ENCODE results near the gene ARMC2.
"Not testable (repeated sequence)": the region's sequence is repeated elsewhere in the genome, so short reads cannot be mapped to it uniquely, and the experiment has no call there.

Gene ARMC2

DNA sequence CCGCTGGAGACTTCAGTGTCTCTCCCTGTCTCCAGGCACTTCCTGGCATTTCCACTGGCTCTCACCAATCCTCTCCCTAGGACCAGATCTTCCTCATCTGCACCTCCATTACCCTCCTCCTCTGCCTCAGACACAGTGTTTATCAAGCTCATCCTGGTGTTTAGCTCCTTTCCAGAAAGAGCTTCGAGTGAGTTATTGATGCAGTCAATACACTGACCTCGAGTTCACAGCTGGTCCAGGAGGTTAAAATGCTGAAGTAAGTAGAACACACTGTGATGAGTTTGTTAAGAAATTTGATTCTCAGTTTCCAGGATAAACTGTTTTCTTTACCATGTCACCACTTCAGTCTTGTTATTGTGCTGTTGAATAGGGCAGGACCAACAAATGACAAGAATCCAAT, 42.1 kb upstream of the ARMC2 start:
- H3K4me1 ChIP-seq: no peaks in the 10 kb centered on the region
- H3K27me3 ChIP-seq: no peaks in the 10 kb centered on the region
- H3K27ac ChIP-seq: no peak overlapping the region
- H3K9ac ChIP-seq: no peak overlapping the region
- no peak overlapping the region for H3K4me3 ChIP-seq
- no peaks in the 10 kb centered on the region for H3K36me3 ChIP-seq
- no peaks in the 10 kb centered on the region for H3K9me3 ChIP-seq
- no peak for TF ChIP-seq Cebpa-rat (IDR thresholded peaks at IDR 0.05)
- H3K4me2 ChIP-seq: no peak overlapping the region
- H4K20me1 ChIP-seq: no peaks in the 10 kb centered on the region

- no peak for TF ChIP-seq Cebpa-rat (IDR thresholded peaks at IDR 0.05)
- Histone ChIP-seq H3K36me3 (no peaks in the 10 kb centered on the region), H3K4me2 (no peak overlapping the region)
Measured at GRCh38 chr6:108806665-108807064, 41.6 kb upstream of the ARMC2 start.

DNA sequence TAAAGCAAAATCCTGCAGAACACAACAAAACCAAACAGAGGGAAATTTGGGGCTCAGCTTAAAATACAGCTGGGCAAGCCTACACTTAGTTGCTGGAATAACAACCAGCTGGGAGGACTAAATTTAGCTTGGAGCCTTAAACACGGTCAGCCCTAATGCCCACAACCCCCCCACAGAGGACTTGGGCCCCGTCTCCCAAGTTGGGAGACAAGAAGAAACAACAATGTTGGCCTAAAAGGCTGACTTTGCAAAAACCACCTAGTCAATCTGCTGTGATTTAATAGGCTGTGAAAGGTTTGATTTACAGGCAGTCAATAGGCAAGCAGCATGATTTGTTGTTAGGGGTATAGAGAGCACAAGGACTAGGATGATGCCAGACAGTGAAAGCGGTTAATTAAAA, 40.3 kb upstream of the ARMC2 start:
- TF ChIP-seq Cebpa-rat (IDR thresholded peaks at IDR 0.05): no peak
- H3K27me3 ChIP-seq: no peaks in the 10 kb centered on the region

More at GRCh38 chr6:108806665-108807064, 41.6 kb upstream of the ARMC2 start:
- no peak overlapping the region for H3K27ac ChIP-seq
- no peak overlapping the region for H3K4me3 ChIP-seq
- no peaks in the 10 kb centered on the region for H3K27me3 ChIP-seq
- no peaks in the 10 kb centered on the region for H3K9me3 ChIP-seq
- H3K9ac ChIP-seq: no peak overlapping the region
- H4K20me1 ChIP-seq: no peaks in the 10 kb centered on the region
- no peaks in the 10 kb centered on the region for H3K4me1 ChIP-seq

GRCh38 chr6:108809211-108809610, 39.0 kb upstream of the ARMC2 start:
- TF ChIP-seq Cebpa-rat (IDR thresholded peaks at IDR 0.05): no peak
- H4K20me1 ChIP-seq: no peaks in the 10 kb centered on the region
- H3K4me1 ChIP-seq: no peaks in the 10 kb centered on the region
- no peak overlapping the region for H3K4me2 ChIP-seq
- H3K9me3 ChIP-seq: peaks cover 3% of the 10 kb centered on the region; the same call in 1 of the 2 replicates
- H3K9ac ChIP-seq: no peak overlapping the region
- no peak overlapping the region for H3K27ac ChIP-seq
- no peaks in the 10 kb centered on the region for H3K36me3 ChIP-seq
- H3K4me3 ChIP-seq: no peak overlapping the region
- no peaks in the 10 kb centered on the region for H3K27me3 ChIP-seq

More for the DNA sequence above, 40.3 kb upstream of the ARMC2 start:
- Histone ChIP-seq H3K27ac (no peak overlapping the region), H3K36me3 (no peaks in the 10 kb centered on the region), H3K9ac (no peak overlapping the region), H4K20me1 (no peaks in the 10 kb centered on the region), H3K9me3 (no peaks in the 10 kb centered on the region; the same call in 1 of the 2 replicates), H3K4me1 (no peaks in the 10 kb centered on the region), H3K4me2 (no peak overlapping the region), H3K4me3 (no peak overlapping the region)

DNA sequence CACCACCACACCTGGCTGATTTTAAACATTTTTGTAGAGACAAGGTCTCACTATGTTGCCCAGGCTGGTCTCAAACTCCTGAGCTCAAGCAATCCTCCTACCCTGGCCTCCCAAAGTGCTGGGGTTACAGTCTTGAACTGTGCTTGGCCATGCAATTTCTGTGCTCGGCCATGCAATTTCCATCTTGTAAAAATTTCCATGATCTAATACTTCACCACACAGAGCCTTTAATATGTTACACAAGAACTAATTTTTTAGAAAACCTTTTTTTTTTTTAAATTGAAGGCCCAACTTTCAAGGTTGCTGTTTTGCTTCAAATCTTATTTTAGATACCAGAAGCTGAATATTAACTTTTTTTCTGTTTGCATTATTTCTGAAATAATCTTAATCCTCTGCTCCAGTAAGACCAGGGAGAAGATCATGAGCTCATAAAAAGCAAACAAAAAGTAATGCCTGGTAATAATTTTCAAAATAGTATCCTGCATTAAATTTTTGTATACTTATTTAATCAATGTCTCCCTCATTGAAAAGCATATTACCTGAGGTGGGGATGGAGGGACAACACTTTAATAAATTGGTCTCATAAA, 38.1 kb upstream of the ARMC2 start:
- no peak overlapping the region for H3K9ac ChIP-seq
- H3K27me3 ChIP-seq: no peaks in the 10 kb centered on the region
- H4K20me1 ChIP-seq: no peaks in the 10 kb centered on the region
- no peak overlapping the region for H3K4me2 ChIP-seq
- peaks cover 3% of the 10 kb centered on the region; the same call in 1 of the 2 replicates for H3K9me3 ChIP-seq
- no peaks in the 10 kb centered on the region for H3K36me3 ChIP-seq
- no peak overlapping the region for H3K27ac ChIP-seq
- H3K4me1 ChIP-seq: no peaks in the 10 kb centered on the region
- H3K4me3 ChIP-seq: no peak overlapping the region
- no peak for TF ChIP-seq Cebpa-rat (IDR thresholded peaks at IDR 0.05)

DNA sequence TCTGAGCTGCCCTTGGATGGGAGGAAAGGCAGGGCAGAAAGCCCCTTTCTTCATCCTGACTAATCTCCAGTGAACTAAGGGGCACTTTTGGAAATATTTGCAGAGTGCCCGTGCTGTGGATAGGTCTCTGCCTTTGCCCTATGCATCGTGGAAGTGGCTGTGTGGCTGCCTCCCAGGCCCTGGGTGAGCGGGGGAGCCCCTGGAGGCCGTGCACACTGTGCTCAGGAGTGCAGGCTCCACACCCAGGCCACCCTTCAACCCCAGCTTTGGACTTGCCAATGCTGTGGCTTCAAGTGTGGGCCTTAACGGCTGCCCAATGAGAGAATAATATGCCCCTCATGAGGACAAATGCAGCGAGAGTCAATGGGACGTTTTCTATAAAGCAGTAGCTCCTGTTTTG, 36.7 kb upstream of the ARMC2 start:
- no peaks in the 10 kb centered on the region for H3K36me3 ChIP-seq
- H3K9ac ChIP-seq: no peak overlapping the region
- no peak overlapping the region for H3K4me3 ChIP-seq
- peaks cover 5% of the 10 kb centered on the region; the same call in 1 of the 2 replicates for H3K9me3 ChIP-seq
- no peak overlapping the region for H3K27ac ChIP-seq
- H3K4me1 ChIP-seq: no peaks in the 10 kb centered on the region
- no peaks in the 10 kb centered on the region for H3K27me3 ChIP-seq
- no peaks in the 10 kb centered on the region for H4K20me1 ChIP-seq
- H3K4me2 ChIP-seq: no peak overlapping the region
- TF ChIP-seq Cebpa-rat (IDR thresholded peaks at IDR 0.05): no peak

DNA sequence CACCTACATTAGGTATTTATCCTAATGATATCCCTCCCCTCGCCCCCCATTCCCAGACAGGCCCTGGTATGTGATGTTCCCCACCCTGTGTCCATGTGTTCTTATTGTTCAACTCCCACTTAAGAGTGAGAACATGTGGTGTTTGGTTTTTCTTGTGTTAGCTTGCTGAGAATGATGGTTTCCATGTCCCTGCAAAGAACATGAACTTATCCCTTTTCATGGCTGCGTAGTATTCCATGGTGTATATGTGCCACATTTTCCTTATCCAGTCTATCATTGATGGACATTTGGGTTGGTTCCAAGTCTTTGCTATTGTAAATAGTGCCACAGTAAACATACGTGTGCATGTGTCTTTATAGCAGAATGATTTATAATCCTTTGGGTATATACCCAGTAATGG, 35.0 kb upstream of the ARMC2 start:
- not testable (repeated sequence) for H3K4me1 ChIP-seq, H3K27ac ChIP-seq, H3K27me3 ChIP-seq, H3K4me3 ChIP-seq, H3K9ac ChIP-seq, H3K36me3 ChIP-seq, H4K20me1 ChIP-seq, H3K4me2 ChIP-seq
- H3K9me3 ChIP-seq: peaks cover 22% of the 10 kb centered on the region

- not testable (repeated sequence) for H3K4me2 ChIP-seq, H3K27ac ChIP-seq, H3K36me3 ChIP-seq, H3K27me3 ChIP-seq, H3K4me3 ChIP-seq, H3K4me1 ChIP-seq, H3K9ac ChIP-seq, H4K20me1 ChIP-seq
- H3K9me3 ChIP-seq: peaks cover 35% of the 10 kb centered on the region
Measured at GRCh38 chr6:108817276-108817675, 30.9 kb upstream of the ARMC2 start.

DNA sequence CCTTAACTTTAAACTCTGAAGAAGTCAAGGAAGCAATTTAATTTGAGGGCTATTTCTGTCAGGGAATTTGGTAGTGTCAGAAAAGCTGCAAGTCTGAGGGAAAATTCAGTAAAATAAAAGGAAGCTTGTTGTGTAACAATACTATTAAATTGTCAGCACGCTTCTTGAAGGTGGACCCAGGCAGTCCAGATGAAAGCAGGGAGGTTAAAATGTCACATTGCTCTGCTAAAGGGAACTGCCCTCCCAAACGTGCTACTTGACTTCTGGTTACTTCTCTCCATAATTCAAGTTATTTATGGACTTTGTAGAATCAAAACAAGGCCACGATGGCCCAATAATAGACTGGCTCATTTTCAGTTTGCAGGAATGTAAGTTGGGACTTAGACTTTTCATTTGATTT, 28.2 kb upstream of the ARMC2 start:
- Histone ChIP-seq H3K9ac (no peak overlapping the region), H3K27me3 (no peaks in the 10 kb centered on the region; the same call in 1 of the 2 replicates), H3K27ac (no peak overlapping the region), H3K4me2 (no peak overlapping the region), H3K9me3 (peaks cover 36% of the 10 kb centered on the region), H3K36me3 (no peaks in the 10 kb centered on the region), H3K4me1 (no peaks in the 10 kb centered on the region), H3K4me3 (no peak overlapping the region), H4K20me1 (no peaks in the 10 kb centered on the region)
- TF ChIP-seq Cebpa-rat (IDR thresholded peaks at IDR 0.05): no peak

DNA sequence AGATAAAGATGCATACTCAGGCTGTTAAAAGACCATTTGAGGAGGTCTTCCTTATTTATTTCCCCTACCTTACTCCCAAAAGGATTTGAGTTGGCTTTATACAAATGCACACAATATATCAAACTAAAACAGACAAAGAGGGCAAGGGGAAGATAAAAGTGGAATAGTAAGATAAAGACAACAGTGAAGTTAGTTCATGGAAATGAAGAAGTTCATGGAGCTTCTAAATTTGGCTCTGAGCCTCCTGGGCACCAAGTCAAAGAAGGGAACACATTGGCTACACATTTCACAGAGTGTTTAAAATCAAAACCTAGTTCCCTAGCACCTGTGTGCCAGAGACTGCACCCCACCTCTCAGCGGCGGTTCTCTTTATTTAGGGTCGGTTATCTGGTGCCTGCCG, 25.8 kb upstream of the ARMC2 start:
- TF ChIP-seq Cebpa-rat (IDR thresholded peaks at IDR 0.05): no peak
- no peak overlapping the region for H3K9ac ChIP-seq
- H3K4me3 ChIP-seq: no peak overlapping the region
- H3K4me1 ChIP-seq: no peaks in the 10 kb centered on the region
- no peaks in the 10 kb centered on the region for H4K20me1 ChIP-seq
- H3K27me3 ChIP-seq: no peaks in the 10 kb centered on the region; the same call in 1 of the 2 replicates
- H3K4me2 ChIP-seq: no peak overlapping the region
- no peaks in the 10 kb centered on the region for H3K36me3 ChIP-seq
- H3K27ac ChIP-seq: no peak overlapping the region
- H3K9me3 ChIP-seq: peaks cover 34% of the 10 kb centered on the region

- H3K27me3 ChIP-seq: no peaks in the 10 kb centered on the region
- H3K27ac ChIP-seq: no peak overlapping the region
- H3K9ac ChIP-seq: no peak overlapping the region
- no peak overlapping the region for H3K4me3 ChIP-seq
- H4K20me1 ChIP-seq: no peaks in the 10 kb centered on the region
- no peak overlapping the region for H3K4me2 ChIP-seq
- peaks cover 13% of the 10 kb centered on the region; the same call in 1 of the 2 replicates for H3K9me3 ChIP-seq
- H3K36me3 ChIP-seq: no peaks in the 10 kb centered on the region
- TF ChIP-seq Cebpa-rat (IDR thresholded peaks at IDR 0.05): no peak
- no peaks in the 10 kb centered on the region for H3K4me1 ChIP-seq
Measured at GRCh38 chr6:108825326-108825725, 22.9 kb upstream of the ARMC2 start.

Measured in BLaER1 (cell line).